Frontal cortex (tissue), 4 donors: ENCODE results near the gene CDYL. TPM values are rescaled to one million over a fixed set of nuclear protein-coding genes. Genes with fewer than 3 reads are reported as not detected.
"Not testable (repeated sequence)": the region's sequence is repeated elsewhere in the genome, so short reads cannot be mapped to it uniquely, and the experiment has no call there.

ENCODE experiments used
- DNase-seq, 2 donors: peaks; one replicate each; pipeline ENCODE4 v3.0.0; 2012; ENCODE audit warnings: low spot score in 2 of 2
- FAIRE-seq: peaks from 2 replicates; lab custom pipeline; 2012; peaks lifted over from hg19 to GRCh38; lab: Jason Lieb, UNC
- total RNA-seq: library from RNA; depleted of rRNA; stranded (reverse); fragments of >200 nt; gene quantifications from one replicate; pipeline ENCODE4 v1.2.3, GENCODE V29; 2014
- donor health status: control.
- donor health status: control.
- donor health status: control.

The CDYL gene
- total RNA-seq, 1 donor from 2014 or later, result 24.1 TPM

DNA sequence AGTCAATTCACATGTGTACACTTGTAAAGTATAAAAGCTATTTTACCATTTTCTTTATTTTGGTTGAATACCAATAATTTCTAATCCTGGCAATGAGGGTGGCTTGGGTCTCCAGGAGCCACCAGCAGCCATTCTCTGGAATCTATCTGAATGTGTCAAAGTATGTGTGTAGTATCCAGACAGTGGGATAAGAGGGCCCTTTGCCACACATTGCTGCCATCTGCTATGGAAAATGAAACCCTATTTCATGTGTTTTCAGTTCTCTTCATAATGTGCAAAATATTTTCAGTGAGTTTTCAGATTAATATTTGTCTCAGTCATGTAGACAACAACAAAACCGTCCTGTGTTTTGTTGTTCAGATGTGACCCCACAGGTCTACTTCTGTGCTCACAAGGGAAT, 46.3 kb downstream of the CDYL start:
- no peak for DNase-seq
- no peak for FAIRE-seq

DNA sequence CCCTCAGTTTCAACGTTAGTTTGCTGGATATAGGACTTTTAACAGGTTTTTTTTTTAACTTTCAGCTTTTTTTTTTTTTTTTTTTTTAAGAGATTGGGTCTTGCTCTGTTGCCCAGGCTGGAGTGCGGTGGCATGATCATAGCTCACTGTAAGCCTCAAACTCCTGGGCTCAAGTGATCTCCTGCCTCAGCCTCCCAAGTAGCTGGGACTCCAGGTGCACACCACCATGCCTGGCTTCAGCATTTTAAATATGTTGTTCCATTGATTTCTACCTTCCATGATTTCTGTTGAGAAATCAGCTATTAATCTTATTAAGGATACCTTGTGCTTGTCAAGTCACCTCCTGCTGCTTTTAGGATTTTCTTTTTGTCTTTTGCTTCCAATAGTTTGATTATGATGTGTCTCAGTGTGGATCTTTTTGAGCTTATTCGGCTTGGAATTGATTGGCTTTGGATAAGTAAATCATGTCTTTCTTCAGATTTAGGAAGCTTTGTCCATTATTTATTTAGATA, 52.0 kb downstream of the CDYL start:
- DNase-seq (no peak), FAIRE-seq (no peak)

DNA sequence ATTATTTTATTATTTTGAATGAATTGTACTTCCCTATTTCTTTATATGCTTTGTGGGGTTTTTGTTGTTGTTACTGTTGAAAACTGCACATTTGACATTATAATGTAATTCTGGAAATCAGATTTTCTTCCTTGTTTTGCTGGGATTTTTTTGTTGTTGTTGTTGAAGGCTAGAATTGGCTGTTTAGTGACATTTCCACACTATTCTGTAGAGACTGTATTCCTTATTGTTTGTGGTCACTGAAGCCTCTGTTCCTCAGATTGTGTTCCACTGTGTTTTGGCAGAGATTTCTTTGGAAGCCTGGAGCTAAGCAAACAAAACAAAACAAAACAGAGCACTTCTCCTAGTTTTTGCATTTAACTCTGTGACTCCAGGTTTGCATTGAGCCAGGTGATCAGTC, 52.9 kb downstream of the CDYL start:
- no peak for FAIRE-seq
- no peak for DNase-seq

DNA sequence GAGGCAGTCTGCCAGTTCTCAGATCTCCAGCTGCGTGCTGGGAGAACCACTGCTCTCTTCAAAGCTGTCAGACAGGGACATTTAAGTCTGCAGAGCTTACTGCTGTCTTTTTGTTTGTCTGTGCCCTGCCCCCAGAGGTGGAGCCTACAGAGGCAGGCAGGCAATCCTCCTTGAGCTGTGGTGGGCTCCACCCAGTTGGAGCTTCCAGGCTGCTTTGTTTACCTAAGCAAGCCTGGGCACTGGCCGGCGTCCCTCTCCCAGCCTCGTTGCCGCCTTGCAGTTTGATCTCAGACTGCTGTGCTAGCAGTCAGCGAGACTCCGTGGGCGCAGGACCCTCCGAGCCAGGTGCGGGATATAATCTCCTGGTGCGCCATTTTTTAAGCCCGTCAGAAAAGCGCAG, 59.3 kb downstream of the CDYL start:
- not testable (repeated sequence) for DNase-seq, FAIRE-seq

DNA sequence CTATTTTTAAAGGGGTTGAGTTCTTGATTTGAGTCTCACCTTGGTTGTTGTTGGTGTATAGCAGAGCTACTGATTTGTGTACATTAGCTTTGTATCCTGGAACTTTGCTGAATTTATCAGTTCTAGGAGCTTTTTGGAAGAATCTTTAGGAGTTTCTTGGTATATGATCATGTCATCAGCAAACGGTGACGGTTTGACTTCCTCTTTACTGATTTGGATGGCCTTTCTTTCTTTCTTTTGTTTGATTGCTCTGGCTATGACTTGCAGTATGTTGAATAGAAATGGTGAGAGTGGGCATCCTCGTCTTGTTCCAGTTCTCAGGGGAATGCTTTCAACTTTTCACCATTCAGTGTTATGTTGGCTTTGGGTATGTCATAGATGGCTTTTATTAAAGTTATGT, 64.0 kb downstream of the CDYL start:
- DNase-seq (no peak), FAIRE-seq (no peak)

DNA sequence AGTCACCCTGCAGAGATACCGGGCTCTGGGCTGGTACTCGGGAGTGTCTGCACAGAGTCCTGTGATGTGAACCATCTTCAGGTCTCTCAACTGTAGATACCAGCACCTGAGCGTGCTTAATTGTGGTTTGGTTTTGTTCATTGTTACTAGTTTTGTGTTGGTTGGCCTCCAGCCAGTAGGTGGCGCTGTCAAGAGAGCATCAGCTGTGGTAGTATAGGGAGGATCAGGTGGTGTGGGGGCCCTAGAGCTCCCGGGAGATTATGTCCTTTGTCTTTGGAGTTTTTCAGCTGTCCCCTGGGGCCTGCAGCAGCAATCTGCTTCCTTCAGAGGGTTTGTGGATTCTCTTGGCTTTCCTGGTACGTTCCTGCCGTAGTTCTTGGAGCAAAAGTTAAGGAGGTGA, 67.9 kb downstream of the CDYL start:
- FAIRE-seq, result no peak
- no peak for DNase-seq

DNA sequence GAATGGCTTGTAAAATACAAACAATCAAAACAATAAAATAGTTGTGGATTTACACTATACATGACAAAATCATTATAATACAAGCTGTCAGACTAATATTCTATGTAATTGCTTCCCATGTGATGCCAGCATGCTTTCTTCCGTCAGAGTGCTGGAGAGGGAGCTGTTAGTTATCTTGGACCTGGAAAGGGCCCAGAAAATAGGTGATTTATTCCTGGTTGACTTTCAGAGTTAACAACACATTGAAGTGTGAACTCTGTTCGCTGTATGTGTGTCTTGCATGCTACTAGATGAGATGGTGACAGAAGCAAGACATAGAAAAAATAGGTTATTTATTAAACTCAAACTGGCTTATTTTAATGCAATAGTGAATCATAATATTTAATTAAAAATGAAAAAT, 70.2 kb downstream of the CDYL start:
- FAIRE-seq (no peak), DNase-seq (no peak)

DNA sequence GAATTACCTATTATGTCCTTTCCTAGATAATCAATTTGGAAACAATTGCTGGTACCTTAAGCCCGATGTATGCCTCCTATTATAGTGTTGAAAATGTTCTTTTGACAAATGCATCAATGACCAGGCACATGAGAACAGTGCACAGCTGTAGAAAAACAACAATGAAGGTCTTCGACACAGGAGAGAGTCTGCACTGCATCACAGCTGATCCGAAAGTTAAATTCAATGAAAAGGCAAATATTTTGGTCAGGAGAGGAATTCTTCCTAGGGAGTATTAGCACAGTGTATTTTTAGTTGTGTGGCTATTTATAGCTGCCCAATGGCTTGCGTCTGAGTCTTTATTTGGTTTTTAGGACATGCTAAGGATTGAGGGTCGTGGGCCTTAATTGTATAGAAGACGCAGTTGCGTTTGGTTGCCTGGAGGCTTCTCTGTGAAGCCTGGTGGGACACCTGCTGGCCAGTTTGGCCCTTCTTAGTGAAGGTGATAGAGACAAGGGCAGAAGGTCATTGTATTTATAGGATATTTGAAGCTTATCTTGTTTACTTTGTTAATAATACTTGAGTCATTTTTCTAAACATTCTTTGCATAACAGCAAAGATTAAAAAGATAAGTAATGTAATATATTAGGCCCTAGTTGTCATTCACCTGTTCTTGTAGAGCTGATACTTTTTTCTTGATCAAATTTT, 72.3 kb downstream of the CDYL start:
- no peak for FAIRE-seq

DNA sequence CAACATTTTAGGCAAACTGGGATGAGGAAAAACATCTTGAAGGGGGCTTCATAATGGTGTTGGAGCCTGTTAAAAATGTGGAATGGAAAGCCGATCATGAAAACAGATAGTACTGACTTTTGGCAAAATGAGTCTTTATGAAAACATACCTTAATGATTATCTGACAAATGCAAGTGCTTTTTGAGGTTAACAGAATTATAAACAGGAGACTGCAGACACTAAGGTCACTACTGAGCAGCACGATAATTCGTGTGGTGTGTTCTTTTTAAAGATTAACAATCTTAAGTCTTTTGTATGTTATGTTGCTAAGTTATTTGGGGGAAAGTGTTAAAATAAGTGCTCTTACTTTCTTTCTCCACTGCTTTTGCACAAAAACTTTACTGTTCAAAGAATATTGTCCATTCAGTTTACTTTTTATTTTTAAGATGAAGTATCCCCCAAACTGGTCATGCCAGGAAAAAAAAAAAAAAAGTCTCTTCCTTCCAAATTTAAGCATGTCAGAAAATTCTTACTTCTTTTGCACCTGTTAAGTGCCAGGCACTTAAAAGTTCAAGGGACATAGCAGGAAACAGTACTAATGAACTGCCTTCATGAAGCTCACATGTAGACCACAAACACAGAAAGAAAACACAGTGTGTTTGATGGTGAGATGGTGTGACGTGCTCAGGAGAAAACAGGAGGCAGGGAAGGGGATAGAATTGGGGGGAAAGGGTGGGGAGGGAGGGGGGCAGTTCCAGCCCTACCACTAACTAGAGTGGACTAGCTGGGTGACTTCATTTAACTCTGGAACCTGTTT, 73.2 kb downstream of the CDYL start:
- FAIRE-seq (no peak), DNase-seq (no peak)

More for the DNA sequence above, 72.3 kb downstream of the CDYL start:
- no peak for DNase-seq

DNA sequence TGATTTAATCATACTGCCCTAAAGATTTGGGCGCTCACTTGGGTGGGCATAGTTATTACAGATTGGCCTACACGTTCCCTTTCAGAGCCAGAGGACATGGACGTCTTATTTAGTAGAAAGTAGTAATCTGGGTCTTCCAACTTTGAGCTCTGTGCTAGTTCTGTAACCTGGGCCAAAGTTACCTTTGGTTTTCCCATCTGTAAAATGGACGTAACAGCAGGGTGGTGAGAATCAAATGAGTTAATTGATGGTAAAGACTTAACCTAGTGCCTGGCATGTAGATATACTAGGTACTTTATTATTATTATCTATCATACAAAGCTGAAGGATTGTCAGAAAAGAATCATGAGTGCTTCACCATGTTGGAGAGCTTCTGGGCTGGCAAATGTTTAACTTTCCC, 74.8 kb downstream of the CDYL start:
- no peak for FAIRE-seq
- DNase-seq, result no peak

DNA sequence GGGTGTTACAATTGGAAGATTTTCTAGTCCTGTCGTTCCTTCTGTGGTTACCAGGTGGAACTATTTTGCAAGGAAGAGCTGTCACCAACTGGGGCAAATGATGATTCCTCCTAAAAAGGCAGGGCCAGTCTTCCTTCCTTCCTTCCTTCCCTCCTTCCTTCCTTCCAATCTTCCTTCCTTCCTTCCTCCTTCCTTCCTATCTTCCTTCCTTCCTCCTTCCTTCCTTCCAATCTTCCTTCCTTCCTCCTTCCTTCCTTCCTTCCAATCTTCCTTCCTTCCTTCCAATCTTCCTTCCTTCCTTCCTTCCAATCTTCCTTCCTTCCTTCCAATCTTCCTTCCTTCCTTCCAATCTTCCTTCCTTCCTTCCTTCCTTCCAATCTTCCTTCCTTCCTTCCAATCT, 76.0 kb downstream of the CDYL start:
- not testable (repeated sequence) for FAIRE-seq, DNase-seq

DNA sequence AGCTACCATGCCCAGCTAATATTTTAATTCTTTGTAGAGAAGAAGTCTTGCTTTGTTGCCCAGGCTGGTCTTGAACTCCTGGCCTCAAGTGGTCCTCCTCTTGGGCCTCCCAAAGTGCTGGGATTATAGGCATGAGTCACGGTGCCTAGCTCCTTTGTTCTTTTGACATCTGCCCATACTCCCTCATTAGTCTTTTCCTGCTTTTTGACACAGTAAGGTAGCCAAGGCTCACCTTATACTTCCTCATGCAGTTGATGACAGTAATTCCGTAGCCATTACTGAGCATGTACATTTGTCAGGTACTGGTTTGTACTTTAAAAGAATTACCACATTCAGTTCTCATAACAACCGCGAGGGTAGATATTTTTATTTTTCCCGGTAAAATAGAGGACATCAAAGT, 76.7 kb downstream of the CDYL start:
- DNase-seq (no peak), FAIRE-seq (no peak)

DNA sequence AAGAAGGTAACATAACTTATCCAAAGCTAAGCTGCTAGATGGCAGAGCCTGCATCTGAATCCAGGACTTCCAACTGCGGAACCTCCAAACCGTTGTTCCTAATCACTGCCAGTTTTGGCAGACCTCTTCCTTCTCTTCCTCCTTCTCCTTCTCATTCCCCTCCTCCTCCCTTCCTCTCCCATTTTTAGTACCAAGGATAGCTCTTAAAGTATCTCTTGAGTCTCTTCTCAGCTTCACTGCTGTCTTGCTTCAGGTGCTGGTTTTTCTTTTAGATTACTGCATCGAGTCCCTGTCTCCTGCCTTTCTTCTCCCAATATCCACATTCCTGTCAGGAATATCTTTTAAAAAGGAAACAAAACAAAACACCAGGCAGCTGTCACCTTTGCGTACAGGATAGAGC, 77.1 kb downstream of the CDYL start:
- FAIRE-seq, result no peak

DNA sequence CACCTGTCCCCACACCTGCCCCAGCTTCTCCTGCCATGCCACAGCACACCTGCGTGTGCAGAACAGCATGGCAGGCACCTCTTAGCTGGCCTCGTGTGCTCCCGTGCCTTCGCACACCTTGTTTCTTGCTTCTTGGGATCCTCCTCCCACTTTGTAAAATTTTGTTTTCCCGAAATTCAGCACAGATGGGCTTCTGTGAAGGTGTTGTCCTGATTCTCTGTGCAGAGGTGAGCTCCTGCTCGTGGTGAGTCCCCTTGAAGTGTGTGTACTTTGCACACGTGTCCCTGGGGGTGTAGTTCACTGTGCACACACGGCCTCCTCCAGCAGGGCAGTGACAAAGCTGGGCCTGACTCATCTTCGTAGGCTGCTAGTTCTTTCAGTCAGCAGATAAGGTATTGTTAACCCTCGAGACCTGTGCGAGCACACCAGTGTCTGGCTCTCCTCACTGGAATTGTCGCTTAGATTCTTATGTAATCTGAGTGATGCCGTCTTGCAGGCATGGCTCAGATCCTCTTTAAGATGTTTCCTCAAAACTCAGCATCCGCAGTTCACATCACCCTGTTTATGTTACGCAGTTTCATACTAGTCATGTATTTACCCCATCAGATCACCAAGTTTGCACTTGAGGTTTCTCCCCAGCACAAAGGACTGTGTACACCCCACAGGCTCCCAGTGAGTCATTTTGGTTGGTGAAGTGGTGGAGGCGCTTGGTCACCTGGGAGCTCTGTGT, 77.7 kb downstream of the CDYL start:
- FAIRE-seq, result no peak
- DNase-seq, result no peak

More for the DNA sequence above, 77.1 kb downstream of the CDYL start:
- no peak for DNase-seq

DNA sequence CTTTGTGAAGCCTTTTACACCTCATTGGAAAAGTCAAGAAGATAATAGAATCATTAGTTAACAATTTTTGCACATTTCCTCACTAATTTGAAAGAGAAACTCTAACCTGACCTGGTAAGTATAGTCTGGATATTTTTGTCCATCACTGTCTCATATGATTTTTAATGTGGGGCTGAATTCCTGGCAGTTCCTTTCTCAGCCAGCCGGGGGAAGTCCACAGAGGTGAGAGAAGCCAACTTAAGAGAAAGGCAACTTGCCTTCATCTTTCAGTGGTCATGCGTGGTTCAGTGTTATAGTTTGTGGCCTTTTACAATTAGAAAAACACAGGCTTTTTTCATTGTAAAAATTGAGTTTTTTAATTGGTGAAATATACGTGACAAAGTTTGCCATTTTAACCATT, 80.6 kb downstream of the CDYL start:
- DNase-seq (no peak), FAIRE-seq (no peak)

DNA sequence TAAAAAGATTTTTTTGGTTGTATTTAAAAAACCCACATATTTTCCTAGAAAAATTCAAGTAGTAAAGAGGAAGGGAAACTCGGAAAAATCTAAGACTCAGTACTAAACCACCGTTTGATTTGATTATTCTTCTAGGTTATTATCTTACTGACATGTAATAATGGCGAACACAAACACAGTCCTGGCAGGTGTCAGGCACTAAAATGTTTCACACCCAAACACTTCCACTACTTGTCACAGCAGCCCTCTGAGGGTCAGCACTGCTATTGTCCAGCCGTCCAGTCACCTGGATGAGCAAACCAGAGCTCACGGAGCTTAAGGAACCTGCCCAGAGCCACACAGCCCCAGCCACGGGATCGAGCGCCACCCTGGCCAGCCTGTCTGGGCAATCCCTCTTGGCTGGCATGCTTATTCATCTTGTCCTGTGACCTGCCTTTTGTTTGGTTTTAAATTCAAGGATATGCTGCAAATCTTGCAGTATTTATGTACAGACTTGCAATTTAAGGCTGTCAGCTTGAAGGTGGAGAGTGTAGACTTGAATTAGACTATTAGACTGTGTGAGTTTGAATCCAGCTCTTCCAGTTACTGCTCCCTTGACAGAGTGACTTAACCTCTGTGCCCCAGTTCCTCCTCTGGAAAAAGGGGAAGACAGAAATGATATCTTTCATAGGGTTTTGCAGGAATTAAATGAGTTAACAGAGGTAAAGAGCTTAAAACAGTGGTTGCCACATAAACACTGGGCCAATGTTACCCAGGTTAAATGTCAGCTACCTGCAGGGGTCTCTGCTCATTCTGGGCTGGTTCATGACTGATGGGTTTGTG, 82.2 kb downstream of the CDYL start:
- no peak for FAIRE-seq
- no peak for DNase-seq

DNA sequence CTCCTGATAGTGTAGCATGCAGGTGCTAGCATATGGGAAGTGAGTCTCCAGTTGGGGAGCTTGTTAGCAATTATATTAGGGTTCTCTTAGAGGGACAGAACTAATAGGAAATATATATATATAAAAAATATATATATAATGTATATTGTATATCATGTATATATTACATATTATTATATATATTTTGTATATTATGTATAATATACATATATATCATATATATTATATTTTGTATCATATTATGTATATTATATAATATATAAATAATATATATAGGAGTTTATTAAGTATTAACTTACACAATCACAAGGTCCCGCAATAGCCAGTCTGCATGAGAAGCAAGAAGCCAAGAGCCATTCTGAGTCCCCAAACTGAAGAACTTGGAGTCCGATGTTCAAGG, 84.2 kb downstream of the CDYL start:
- DNase-seq (no peak), FAIRE-seq (no peak)

DNA sequence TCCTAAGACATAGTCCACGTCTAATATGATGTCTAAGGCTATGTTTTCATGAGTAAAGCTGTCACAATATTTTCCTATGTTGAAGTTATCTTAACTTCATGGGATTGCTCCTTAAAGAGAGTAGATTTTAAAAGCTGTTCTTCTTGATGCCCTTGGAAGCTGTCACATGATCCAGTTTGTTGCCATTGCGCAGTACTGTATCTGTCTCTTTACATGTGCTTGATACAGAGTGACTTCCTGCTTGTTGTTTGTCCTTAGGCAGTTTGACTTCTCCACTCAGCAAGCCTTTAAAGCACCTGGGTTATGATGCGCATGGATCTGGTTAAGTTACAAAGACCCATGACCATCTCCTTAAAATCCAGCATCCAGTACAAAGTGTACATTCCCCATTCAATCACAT, 85.4 kb downstream of the CDYL start:
- DNase-seq (no peak), FAIRE-seq (no peak)

DNA sequence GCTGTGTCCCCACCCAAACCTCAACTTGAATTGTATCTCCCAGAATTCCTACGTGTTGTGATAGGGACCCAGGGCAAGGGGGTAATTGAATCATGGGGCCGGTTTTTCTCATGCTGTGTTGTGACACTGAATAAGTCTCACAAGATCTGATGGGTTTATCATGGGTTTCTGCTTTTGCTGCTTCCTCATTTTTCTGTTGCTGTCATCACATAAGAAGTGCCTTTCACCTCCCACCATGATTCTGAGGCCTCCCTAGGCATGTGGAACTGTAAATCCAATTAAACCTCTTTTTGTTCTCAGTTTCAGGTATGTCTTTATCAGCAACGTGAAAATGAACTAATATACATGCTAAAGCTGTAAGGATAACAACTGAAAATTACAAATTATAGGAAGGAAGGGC, 88.3 kb downstream of the CDYL start:
- FAIRE-seq, result no peak
- no peak for DNase-seq

DNA sequence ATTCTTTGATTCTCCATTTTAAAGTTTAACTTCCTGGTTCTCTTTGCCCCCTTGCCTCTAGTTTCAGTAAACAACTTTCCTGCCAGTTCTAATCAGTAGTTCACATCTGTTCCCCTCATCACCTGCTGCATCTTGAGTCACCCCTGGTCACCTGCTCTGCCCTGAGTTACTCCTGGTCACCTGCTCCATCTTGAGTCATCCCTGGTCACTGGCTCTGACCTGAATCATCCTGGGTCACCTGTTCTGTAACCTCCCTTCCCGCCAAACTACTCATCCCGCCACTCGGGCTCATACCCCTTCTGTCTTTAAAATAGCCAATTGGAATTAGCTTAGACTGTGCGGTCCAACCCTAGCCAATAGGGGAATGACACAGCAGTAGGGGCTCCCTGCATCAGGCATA, 88.8 kb downstream of the CDYL start:
- DNase-seq, FAIRE-seq: not testable (repeated sequence)
